PC-3 (cell line): ENCODE data around the gene PSMB10.

Source experiments
- EZH2 ChIP-seq: fragments of 300-600 bp; sonication (generic); IDR thresholded peaks from one replicate; pipeline ENCODE4 v1.6.1; 2017; ENCODE audit warnings: antibody characterized with exemption, mild to moderate bottlenecking, low read length; ENCODE audit not compliant: unreplicated experiment
- EZH2phosphoT487 ChIP-seq: fragments of 300-600 bp; sonication (generic); IDR thresholded peaks from 2 replicates; pipeline ENCODE4 v1.6.1; 2018; ENCODE audit warnings: mild to moderate bottlenecking, antibody characterized with exemption, low read length, borderline replicate concordance
- TF ChIP-seq, protein P1 (sequence below): fragments of 300-600 bp; sonication (generic); conservative IDR thresholded peaks from 2 replicates; pipeline ENCODE4 v1.5.1; 2017; ENCODE audit warnings: antibody characterized with exemption, low read depth, mild to moderate bottlenecking, low read length

DNA sequence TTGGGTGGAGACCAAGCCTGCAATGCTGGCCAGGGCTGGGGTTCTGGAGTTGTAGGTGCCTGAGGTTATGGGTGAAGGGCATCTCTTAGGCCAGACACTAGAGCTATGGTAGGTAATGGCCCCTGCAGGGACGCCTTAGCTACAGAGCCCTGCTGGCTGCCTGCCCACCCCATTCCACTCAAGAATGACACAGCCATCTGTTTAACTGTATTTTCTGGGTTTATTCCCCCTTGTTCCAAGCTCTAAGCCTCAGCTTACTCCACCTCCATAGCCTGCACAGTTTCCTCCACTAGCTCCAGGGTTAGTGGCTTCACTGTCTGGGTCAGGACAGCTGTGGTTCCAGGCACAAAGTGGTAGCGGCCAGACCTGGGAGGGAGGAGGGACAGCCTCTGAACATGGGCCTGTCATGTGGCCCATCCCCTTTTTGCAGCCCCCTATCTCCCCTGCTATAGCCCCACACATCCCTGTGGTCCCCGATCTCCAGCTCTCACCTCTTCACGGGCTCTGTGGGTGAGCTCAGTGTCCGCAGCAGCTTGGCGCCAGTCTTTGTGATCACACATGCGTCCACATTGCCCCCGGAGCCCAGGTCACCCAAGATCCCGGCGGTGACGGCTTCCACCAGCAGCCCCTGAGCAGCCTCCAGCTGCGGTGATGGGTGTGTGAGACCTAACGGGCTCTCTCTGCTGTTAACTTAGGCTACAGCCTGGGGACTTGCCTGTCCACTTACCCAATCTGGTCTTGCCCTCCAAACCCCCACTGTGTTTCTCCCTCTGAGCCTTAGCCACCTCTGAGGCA is 2.1 kb downstream of the PSMB10 start:
- TF ChIP-seq, protein P1, sequence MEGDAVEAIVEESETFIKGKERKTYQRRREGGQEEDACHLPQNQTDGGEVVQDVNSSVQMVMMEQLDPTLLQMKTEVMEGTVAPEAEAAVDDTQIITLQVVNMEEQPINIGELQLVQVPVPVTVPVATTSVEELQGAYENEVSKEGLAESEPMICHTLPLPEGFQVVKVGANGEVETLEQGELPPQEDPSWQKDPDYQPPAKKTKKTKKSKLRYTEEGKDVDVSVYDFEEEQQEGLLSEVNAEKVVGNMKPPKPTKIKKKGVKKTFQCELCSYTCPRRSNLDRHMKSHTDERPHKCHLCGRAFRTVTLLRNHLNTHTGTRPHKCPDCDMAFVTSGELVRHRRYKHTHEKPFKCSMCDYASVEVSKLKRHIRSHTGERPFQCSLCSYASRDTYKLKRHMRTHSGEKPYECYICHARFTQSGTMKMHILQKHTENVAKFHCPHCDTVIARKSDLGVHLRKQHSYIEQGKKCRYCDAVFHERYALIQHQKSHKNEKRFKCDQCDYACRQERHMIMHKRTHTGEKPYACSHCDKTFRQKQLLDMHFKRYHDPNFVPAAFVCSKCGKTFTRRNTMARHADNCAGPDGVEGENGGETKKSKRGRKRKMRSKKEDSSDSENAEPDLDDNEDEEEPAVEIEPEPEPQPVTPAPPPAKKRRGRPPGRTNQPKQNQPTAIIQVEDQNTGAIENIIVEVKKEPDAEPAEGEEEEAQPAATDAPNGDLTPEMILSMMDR = no peak
- TF ChIP-seq EZH2phosphoT487 = no peak
- no peak for TF ChIP-seq EZH2
